ENCODE measurements around the gene MPST.

DNA sequence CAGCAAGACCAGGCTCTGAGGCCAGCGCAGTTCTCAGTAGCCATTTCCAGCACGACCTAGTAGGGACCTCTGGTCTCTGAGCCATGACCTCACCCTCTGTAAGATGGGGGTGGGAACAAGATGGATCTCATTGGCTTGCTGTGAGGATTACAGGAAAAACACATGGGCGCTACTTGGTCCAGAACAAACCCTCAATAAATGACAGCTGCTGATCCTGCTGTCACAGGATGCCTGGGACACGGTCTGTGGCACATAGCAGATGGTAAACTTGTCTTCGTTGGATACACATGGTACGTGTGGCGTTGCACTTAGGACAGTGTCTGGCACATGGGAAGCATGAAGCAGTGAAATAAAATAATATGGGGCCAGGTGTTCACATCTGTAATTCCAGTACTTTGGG, 27.5 kb downstream of the MPST start:
- TF ChIP-seq, protein P1, sequence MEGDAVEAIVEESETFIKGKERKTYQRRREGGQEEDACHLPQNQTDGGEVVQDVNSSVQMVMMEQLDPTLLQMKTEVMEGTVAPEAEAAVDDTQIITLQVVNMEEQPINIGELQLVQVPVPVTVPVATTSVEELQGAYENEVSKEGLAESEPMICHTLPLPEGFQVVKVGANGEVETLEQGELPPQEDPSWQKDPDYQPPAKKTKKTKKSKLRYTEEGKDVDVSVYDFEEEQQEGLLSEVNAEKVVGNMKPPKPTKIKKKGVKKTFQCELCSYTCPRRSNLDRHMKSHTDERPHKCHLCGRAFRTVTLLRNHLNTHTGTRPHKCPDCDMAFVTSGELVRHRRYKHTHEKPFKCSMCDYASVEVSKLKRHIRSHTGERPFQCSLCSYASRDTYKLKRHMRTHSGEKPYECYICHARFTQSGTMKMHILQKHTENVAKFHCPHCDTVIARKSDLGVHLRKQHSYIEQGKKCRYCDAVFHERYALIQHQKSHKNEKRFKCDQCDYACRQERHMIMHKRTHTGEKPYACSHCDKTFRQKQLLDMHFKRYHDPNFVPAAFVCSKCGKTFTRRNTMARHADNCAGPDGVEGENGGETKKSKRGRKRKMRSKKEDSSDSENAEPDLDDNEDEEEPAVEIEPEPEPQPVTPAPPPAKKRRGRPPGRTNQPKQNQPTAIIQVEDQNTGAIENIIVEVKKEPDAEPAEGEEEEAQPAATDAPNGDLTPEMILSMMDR (conservative IDR thresholded peaks at IDR 0.05 in 1 of 2, IDR thresholded peaks at IDR 0.05 in 1 of 2; ENCODE audit: low read depth in 1 of 2, low read length in 2 of 2) = no peak
- TF ChIP-seq EZH2 (IDR thresholded peaks at IDR 0.05; ENCODE audit: low read length, missing control alignments) = no peak

Measured in fibroblast of lung (primary cell).